Measurements from ENCODE around the gene DGLUCY. TPM values are rescaled to one million over a fixed set of nuclear protein-coding genes. Genes with fewer than 3 reads are reported as not detected.

The DGLUCY gene
- total and polyA plus RNA-seq, 2 of the 8 experiments (the other 6 are each of a cell fraction or from before 2014, with no cell fraction given), result 24.9 to 31.8 TPM

GRCh38 chr14:91229743-91230200 is 115.9 kb downstream of the DGLUCY start (continued):
- TF ChIP-seq CHD7 (IDR thresholded peaks at IDR 0.05; ENCODE audit: insufficient replicate concordance, low read length) (no peak), CREB1 (IDR thresholded peaks at IDR 0.05) (no peak), MAX (IDR thresholded peaks at IDR 0.05) (no peak), CEBPB (IDR thresholded peaks at IDR 0.05; ENCODE audit: low read depth, low read length) (no peak), CTBP2 (IDR thresholded peaks at IDR 0.05; ENCODE audit: borderline replicate concordance, insufficient read depth, insufficient read length, low read length) (no peak), GABPA (IDR thresholded peaks at IDR 0.05; ENCODE audit: borderline replicate concordance, insufficient read depth, low read length) (no peak), RXRA (IDR thresholded peaks at IDR 0.05; ENCODE audit: insufficient read depth, low read depth, low read length) (no peak), NANOG (IDR thresholded peaks at IDR 0.05; ENCODE audit: insufficient read depth, low read depth, low read length, poor library complexity, severe bottlenecking) (no peak), ASH2L (IDR thresholded peaks at IDR 0.05; ENCODE audit: low read length) (no peak)
